HG02759 (cell line): Measurements from ENCODE around the gene KIAA1328.

ENCODE experiments used
- ATAC-seq: cut with Tn5 transposase; IDR thresholded peaks from one replicate; pipeline ENCODE4 v1.9.1; 2021; ENCODE audit warnings: mild to moderate bottlenecking, moderate library complexity; ENCODE audit not compliant: unreplicated experiment

KIAA1328 gene

DNA sequence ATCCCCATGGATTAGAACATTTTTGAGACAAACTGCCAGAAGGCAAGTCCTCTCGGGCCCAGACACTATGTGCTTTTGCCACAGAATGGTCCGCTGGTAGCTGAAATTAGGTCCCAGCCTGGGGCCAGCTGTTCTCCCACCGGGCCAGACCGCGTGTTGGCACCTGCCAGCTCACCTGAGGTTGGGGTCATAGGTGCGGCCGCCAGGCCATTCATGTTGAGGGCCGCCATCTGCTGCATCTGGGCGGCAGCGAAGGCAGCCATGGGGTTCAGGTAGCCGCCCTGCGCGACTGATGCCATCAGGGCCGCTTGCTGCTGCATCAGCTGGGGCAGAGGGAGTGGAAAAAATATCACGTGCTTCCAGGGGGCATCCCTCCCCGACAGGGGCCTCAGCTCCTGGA, 443.9 kb downstream of the KIAA1328 start:
- no peak for ATAC-seq

DNA sequence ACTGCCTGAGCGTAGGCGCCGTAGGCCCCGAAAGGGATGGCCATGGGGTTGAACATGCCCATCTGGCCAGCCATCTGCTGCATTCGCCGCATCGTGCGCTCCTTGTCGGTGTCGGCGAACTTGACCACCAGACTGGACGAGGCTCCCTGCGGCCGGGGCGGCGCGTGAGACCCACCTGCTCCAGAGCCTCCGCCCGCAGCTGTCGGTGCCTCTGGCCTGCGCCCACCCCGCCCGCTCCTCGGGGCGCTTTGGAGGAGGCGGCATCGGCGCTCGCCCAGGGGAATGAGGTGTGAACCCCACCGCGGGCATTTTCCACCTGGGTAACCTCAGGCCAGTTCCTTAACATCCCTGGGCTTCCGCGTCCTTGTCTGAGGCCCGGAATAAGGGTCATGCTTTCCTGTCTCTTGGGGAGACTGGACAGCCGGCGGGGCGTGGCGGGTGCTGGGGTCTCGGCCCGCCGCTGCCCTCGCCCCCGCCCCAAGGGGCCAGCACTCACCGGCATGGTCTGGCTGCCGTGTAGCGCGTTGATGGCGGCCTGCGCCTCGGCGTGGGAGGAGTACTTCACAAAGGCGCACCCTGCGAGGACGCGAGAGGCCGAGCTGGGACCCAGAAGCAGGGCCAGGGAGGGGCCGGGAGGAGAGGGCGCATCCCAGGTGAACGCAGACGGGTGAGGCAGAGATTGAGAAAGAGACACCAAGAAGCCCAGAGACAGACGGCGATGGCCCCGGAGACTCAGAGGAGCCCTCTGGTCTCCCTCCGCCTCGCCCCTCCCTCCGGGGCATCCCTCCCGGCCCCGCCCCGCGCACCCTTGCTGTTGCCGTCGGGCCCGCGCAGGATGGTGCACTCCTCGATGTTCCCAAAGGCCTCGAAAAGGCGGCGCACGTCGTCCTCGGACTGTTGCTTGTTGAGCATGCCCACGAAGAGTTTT, 445.6 kb downstream of the KIAA1328 start:
- no peak for ATAC-seq

DNA sequence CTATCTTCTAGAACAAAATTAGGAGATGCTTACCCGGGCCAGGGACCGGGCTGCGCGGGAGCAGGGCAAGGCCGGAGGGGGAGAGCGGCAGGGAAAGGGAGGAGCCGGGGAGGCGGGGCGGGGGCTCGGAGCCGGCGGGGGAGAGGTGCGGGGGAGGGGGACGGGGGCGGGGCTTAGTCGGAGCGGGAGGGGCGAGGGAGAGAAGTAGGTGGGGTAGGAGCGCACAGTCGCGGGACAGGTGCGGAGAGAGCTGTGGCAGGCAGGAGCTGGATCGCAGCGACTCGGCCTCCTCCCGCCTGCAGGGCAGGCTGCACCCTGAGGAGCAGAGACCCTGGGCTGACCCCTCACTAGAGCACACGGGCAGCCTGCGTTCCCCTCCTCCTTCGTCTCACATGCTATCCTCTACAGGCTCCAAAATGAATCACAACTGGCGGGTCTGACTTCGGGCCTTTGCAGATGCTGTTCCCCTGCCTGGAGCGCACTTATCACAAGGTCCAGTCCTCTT, 446.4 kb downstream of the KIAA1328 start:
- ATAC-seq, result no peak

DNA sequence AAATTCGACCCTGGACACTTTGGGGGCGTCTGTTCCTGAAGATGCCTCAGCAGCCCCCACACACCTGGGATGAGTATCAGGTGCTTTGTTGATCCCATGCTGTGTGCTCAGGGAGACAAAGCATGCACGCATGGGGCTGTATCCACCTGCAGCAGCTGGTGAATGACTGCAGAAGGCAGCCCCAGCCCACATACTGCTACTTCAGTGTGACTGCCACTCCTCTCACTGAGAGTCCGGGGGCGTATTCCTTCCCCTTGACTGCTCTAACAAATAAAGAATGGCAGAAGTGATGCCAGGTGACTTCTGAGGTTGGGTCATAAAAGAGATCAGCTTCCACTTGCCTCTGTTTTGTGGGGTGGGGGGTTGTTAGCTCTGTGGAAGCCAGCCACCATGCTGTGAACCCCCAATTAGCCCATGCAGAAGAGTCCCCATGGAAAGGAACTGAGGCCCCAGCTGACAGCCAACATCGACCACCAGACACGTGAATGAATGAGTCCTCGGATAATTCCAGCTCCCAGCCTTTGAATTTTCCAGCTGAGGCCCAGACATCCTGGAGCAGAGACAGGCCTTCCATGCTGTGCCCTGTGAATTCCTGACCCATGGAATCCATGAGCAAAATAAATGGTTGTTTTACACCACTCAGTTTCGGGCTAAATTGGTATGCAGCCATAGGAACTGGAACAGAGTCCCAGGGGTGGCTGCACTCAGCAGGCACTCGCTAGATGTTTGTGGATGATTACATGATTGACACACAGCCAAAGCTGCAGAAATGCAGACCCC, 447.4 kb downstream of the KIAA1328 start:
- no peak for ATAC-seq

DNA sequence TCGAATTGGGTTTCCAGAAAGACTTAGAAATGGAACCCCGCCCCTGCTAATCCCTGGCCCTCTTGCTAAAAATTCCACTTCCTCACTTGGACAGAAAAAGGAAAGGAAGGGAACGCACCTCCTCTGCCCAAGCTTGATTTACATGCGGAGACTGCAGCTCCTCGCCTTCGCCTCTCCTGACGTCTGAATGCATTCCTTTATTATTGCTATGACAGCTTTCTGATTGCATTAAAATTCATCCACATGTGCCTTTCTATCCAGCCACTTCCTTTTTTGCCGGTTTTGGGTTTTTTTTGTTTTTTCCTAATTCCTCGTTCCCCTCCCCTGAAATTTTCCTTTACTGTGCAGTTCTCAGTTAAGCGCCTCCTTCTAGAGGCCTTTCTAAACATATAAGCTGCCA, 448.9 kb downstream of the KIAA1328 start:
- no peak for ATAC-seq
